ENCODE results near the gene OR5AK2. TPM values are rescaled to one million over a fixed set of nuclear protein-coding genes. Genes with fewer than 3 reads are reported as not detected.

OR5AK2 gene, protein sequence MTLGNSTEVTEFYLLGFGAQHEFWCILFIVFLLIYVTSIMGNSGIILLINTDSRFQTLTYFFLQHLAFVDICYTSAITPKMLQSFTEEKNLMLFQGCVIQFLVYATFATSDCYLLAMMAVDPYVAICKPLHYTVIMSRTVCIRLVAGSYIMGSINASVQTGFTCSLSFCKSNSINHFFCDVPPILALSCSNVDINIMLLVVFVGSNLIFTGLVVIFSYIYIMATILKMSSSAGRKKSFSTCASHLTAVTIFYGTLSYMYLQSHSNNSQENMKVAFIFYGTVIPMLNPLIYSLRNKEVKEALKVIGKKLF
- total RNA-seq: not detected in 2 replicates

DNA sequence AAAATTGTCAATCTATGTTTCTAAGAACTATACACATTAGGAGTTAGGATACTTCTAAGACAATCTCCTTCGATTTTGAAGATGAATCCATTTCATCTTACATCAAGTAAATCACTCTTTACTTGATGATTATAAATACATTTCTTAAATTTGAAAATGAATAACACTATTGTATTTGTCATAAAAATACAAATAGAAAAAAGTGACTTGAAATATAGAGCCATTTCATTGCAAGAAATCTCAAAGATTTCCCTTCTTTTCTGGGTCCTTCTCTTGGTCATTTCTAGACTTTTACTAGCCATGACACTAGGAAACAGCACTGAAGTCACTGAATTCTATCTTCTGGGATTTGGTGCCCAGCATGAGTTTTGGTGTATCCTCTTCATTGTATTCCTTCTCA is at the start of gene OR5AK2:
Gene OR5AK2, plus strand, starts transcription at position 301 of the 400 bp plus-strand sequence. Its CDS starts 0 bp downstream, at position 301.

Other genes with a start within 250 kb of the OR5AK2 start
- not detected in 2 replicates for gene OR9G4, start 240.2 kb upstream of the OR5AK2 start, total RNA-seq
- gene LRRC55, start 193.0 kb downstream of the OR5AK2 start, total RNA-seq: not detected in 2 replicates
- gene APLNR, start 248.3 kb downstream of the OR5AK2 start, total RNA-seq: not detected in 2 replicates